Endodermal cell (in vitro differentiated cells): ENCODE results near the gene RIMS1. TPM values are rescaled to one million over a fixed set of nuclear protein-coding genes. Genes with fewer than 3 reads are reported as not detected.

Experiments
- DNase-seq: peaks from one replicate; pipeline ENCODE4 v3.0.0-alpha.2; 2017
- H3K27ac ChIP-seq: 2 replicates; pipeline ENCODE4 v1.5.1; 2013; ENCODE audit warnings: mild to moderate bottlenecking, low read depth, low read length, moderate library complexity
- H3K27me3 ChIP-seq: 2 replicates; pipeline ENCODE4 v1.6.1; 2013; ENCODE audit warnings: mild to moderate bottlenecking, low read length, moderate library complexity; ENCODE audit not compliant: insufficient read depth, control insufficient read depth, poor library complexity, severe bottlenecking
- H3K36me3 ChIP-seq: 2 replicates; pipeline ENCODE4 v1.7.0; 2013; ENCODE audit warnings: mild to moderate bottlenecking, low read length, moderate library complexity; ENCODE audit not compliant: control insufficient read depth, insufficient read depth
- H3K4me1 ChIP-seq: one replicate; pipeline ENCODE4 v1.7.0; 2013; ENCODE audit warnings: low read length; ENCODE audit not compliant: control insufficient read depth, insufficient read depth
- H3K4me3 ChIP-seq: 2 replicates; pipeline ENCODE4 v1.5.1; 2013; ENCODE audit warnings: mild to moderate bottlenecking, low read length, moderate library complexity
- H3K9ac ChIP-seq: 2 replicates; pipeline ENCODE4 v1.6.1; 2013; ENCODE audit warnings: mild to moderate bottlenecking, low read length, moderate library complexity; ENCODE audit not compliant: poor library complexity, severe bottlenecking; ENCODE audit errors: extremely low read depth
- H3K9me3 ChIP-seq: 2 replicates; pipeline ENCODE4 v1.6.1; 2013; ENCODE audit warnings: mild to moderate bottlenecking, low read length, moderate library complexity; ENCODE audit not compliant: control insufficient read depth
- H3K27ac Mint-ChIP-seq: 2 replicates; pipeline ENCODE4 v1.8.0; 2020; ENCODE audit warnings: mixed read lengths
- H3K27me3 Mint-ChIP-seq: 2 replicates; pipeline ENCODE4 v1.8.0; 2021; ENCODE audit warnings: mild to moderate bottlenecking, mixed read lengths; ENCODE audit not compliant: insufficient read depth
- H3K36me3 Mint-ChIP-seq: 2 replicates; pipeline ENCODE4 v1.8.0; 2020; ENCODE audit warnings: low read depth, mixed read lengths
- H3K4me1 Mint-ChIP-seq: 2 replicates; pipeline ENCODE4 v1.8.0; 2020; ENCODE audit warnings: mixed read lengths
- H3K4me3 Mint-ChIP-seq: 2 replicates; pipeline ENCODE4 v1.8.0; 2020; ENCODE audit warnings: mild to moderate bottlenecking, moderate library complexity, mixed read lengths
- H3K9me3 Mint-ChIP-seq: 2 replicates; pipeline ENCODE4 v1.8.0; 2020; ENCODE audit warnings: mild to moderate bottlenecking, mixed read lengths
- WGBS, 2 experiments: methylation state at CpG; one replicate each; pipeline versions ENCODE4 v1.1.5 to v1.1.7; 2013; ENCODE audit warnings: missing lambda C conversion rate in 2 of 2, mixed read lengths in 1 of 2; ENCODE audit not compliant: insufficient coverage in 1 of 2, insufficient read length in 1 of 2; 5-methylcytosine and 5-hydroxymethylcytosine counted together
- total RNA-seq, 2 donors: library from RNA; stranded (reverse); fragmentation: NEBNext Ultra II Directional in 1 of 2; extraction: Animal tissue kit (Norgen Biotek cat#: 25700) in 1 of 2; gene quantifications; 2 replicates in 1 of 2; 3 replicates in 1 of 2; pipeline ENCODE4 v1.2.1, GENCODE V29; 2021
- TF ChIP-seq, protein P1 (sequence below): fragments of 200-600 bp; sonication (generic); conservative IDR thresholded peaks from 2 replicates; pipeline ENCODE4 v1.5.0; 2021; ENCODE audit warnings: antibody characterized with exemption, mild to moderate bottlenecking

The RIMS1 gene
- total RNA-seq, 2 donors from 2014 or later, result 1.1 to 1.6 TPM

- Histone ChIP-seq H3K27ac (no peak overlapping the region), H3K4me3 (no peak overlapping the region), H3K9me3 (no peaks in the 10 kb centered on the region), H3K27me3 (no peaks in the 10 kb centered on the region), H3K9ac (no peak overlapping the region), H3K4me1 (no peaks in the 10 kb centered on the region), H3K36me3 (no peaks in the 10 kb centered on the region)
- TF ChIP-seq, protein P1, sequence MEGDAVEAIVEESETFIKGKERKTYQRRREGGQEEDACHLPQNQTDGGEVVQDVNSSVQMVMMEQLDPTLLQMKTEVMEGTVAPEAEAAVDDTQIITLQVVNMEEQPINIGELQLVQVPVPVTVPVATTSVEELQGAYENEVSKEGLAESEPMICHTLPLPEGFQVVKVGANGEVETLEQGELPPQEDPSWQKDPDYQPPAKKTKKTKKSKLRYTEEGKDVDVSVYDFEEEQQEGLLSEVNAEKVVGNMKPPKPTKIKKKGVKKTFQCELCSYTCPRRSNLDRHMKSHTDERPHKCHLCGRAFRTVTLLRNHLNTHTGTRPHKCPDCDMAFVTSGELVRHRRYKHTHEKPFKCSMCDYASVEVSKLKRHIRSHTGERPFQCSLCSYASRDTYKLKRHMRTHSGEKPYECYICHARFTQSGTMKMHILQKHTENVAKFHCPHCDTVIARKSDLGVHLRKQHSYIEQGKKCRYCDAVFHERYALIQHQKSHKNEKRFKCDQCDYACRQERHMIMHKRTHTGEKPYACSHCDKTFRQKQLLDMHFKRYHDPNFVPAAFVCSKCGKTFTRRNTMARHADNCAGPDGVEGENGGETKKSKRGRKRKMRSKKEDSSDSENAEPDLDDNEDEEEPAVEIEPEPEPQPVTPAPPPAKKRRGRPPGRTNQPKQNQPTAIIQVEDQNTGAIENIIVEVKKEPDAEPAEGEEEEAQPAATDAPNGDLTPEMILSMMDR, result no peak
- Mint-ChIP-seq H3K4me3 (no peak overlapping the region), H3K36me3 (no peaks in the 10 kb centered on the region), H3K4me1 (peaks cover 6% of the 10 kb centered on the region), H3K9me3 (no peaks in the 10 kb centered on the region), H3K27me3 (no peaks in the 10 kb centered on the region), H3K27ac (no peak overlapping the region)
- WGBS, 2 experiments, result 98 to 100% methylated on average over 2 of the region's 2 CpGs
- no peak for DNase-seq
These were observed 490.4 kb downstream of the RIMS1 start for GRCh38 chr6:72376736-72377135.

- no peak overlapping the region for H3K4me3 Mint-ChIP-seq
These were observed 494.7 kb downstream of the RIMS1 start for GRCh38 chr6:72381076-72381475.

DNA sequence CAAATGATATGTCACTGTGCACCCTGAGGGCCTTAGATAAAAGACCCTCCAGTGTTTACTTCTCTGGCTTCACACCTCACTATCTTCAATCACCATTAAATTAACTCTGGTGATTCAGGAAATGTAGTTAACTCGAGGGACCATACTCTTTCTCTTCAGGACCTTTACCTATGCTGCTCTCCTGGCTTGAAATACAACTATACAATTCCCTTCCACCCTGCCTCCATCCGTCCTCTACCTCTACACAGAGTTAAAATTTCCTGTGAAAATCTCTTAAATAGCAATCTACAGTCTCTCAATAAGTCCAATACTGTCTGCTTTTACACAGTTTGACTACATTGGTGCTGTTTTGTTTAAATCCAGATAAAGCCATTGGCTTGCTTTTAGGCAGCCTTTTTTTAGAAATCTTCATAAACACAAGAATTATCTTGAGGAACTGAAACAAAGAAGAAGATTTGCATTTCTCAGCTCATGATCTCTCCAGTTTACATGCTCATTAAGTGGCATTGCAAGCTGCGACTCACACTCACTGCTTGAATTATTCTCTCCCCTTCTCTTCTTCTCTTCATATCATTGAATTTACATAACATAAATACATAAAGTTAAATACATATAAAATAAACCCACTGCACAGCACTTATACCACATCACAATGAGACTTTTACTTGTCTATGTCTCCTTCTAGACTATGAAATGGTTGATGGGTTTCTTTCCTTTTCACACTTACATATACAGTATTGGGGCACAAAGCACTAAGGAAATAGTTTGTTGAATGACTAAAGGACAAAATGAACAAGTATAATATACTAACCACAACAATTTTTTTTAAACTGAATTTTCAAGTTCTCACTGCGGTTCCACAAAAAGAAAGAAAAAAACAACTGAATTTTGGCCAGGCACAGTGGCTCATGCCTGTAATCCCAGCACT, 496.5 kb downstream of the RIMS1 start:
- Histone ChIP-seq H3K9ac (no peak overlapping the region), H3K36me3 (no peaks in the 10 kb centered on the region), H3K4me1 (no peaks in the 10 kb centered on the region), H3K9me3 (no peaks in the 10 kb centered on the region), H3K27ac (no peak overlapping the region), H3K27me3 (no peaks in the 10 kb centered on the region), H3K4me3 (no peak overlapping the region)
- Mint-ChIP-seq H3K36me3 (no peaks in the 10 kb centered on the region), H3K9me3 (peaks cover 2% of the 10 kb centered on the region), H3K4me1 (peaks cover 21% of the 10 kb centered on the region), H3K27me3 (no peaks in the 10 kb centered on the region), H3K4me3 (no peak overlapping the region), H3K27ac (no peak overlapping the region)
- no peak for DNase-seq
- TF ChIP-seq, protein P1, result no peak
- WGBS, 2 experiments, result 55 to 59% methylated on average over 3 to 4 of the region's 4 CpGs

More at GRCh38 chr6:72381076-72381475, 494.7 kb downstream of the RIMS1 start:
- Mint-ChIP-seq H3K4me1 (peaks cover 21% of the 10 kb centered on the region), H3K27ac (no peak overlapping the region), H3K36me3 (no peaks in the 10 kb centered on the region), H3K9me3 (no peaks in the 10 kb centered on the region), H3K27me3 (no peaks in the 10 kb centered on the region)
- no peaks in the 10 kb centered on the region for H3K27me3 ChIP-seq
- H3K36me3 ChIP-seq, result no peaks in the 10 kb centered on the region
- H3K9ac ChIP-seq, result no peak overlapping the region
- TF ChIP-seq, protein P1, result no peak
- 77 to 100% methylated on average over 2 to 6 of the region's 6 CpGs for WGBS, 2 experiments
- no peak overlapping the region for H3K4me3 ChIP-seq
- no peaks in the 10 kb centered on the region for H3K9me3 ChIP-seq
- H3K27ac ChIP-seq, result no peak overlapping the region
- no peak for DNase-seq
- H3K4me1 ChIP-seq, result no peaks in the 10 kb centered on the region
